A549 treated with AZD9567 at 1 μM for 4 hours (cell line): ENCODE measurements around the gene ZBTB32. TPM values are rescaled to one million over a fixed set of nuclear protein-coding genes. Genes with fewer than 3 reads are reported as not detected.

Experiments used
- total RNA-seq: library from RNA; stranded (reverse); fragments of 200-300 nt; extraction: Qiagen RNA extraction; gene quantifications from 5 replicates; pipeline ENCODE4 v1.2.3, GENCODE V29; 2022; ENCODE audit not compliant: insufficient read depth

Gene ZBTB32
- not detected in 5 replicates for total RNA-seq

DNA sequence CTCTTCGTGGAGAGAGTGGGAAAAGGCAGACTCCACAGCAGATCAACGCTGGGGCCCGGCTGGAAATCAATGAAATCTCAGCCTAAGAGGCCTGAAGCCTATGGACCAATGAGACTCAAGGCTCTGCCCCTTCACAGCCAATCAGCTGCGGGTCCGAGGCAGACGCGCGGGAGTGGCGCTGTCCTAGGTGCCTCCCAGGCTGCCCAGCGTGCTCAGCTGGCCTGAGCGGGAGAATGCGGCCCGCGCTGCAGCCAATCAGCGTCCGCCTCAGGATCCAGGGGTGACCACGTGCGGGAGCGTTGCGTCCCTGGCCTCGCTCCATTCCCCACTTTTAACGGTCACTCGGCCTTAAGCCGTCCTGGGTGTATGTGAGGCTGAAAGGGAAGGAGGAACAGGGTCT lies at the start of gene ZBTB32:
TSS of gene ZBTB32 (plus strand) at position 341 of the 400 bp plus-strand sequence. CDS start 10,069 bp downstream, outside the sequence.

GRCh38 chr19:35666251-35666913 lies 38.0 kb upstream of the ZBTB32 start, which contains the start of gene UPK1A:
UPK1A (plus strand) TSS chr19:35666517; CDS start chr19:35666813, 296 bp downstream.

DNA sequence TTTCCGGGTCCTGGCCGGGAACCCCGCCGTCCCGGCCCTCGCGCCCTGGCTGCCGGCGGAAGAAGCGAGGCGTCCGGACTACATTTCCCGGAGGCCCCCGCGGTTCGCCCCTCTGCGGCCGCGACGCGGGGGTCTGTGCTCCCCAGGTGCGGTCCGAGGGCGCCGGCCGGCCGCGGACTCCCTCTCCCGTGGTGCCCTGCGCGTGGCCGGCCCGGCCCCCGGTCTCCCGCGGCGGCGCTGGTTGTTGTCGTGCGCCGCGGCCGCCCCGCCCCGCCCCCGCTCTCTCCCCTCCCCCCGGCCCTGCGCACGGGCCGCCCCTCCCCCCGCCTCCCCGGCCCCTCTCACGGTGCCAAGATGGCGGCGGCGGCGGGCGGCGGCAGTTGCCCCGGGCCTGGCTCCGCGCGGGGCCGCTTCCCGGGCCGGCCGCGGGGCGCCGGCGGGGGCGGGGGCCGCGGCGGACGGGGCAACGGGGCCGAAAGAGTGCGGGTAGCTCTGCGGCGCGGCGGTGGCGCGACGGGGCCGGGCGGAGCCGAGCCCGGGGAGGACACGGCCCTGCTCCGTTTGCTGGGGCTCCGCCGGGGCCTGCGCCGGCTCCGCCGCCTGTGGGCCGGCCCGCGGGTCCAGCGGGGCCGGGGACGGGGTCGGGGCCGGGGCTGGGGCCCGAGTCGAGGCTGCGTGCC lies 13.4 kb downstream of the ZBTB32 start, which contains the start of gene KMT2B:
TSS of gene KMT2B (plus strand) at position 339 of the 680 bp plus-strand sequence. CDS start at position 355, 16 bp downstream.

DNA sequence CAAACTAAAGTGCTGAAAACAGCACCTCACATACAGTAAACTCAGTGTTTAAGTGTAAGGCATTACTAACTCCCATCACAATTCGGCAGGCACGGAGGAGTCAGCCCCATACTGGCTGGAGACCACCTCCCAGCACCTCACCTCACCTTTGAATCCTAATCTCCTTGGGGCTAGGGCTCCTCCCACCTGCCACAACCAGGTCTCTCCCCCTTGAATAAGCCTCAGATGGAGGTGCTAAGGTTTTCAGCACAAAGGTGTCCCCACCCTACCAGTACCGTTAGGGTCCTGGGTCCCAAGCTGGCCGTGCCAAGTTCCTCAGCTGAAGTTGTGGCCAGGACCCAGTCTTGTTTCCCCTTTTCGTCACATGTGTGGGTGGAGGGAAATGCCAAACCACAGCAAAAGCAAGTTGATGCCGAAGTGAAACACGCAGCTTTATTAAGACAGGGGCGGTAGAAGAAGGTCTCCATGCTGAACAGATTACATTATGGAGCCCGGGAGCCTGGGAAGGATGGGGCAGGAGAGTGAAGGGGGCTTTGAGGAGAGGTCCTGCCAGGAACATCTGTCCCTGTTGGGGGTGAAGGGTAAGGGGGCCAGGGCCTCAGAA lies 37.9 kb downstream of the ZBTB32 start, which contains the start of gene IGFLR1:
TSS of gene IGFLR1 (minus strand) at position 332 of the 604 bp plus-strand sequence. CDS start 1,272 bp downstream, outside the sequence.

DNA sequence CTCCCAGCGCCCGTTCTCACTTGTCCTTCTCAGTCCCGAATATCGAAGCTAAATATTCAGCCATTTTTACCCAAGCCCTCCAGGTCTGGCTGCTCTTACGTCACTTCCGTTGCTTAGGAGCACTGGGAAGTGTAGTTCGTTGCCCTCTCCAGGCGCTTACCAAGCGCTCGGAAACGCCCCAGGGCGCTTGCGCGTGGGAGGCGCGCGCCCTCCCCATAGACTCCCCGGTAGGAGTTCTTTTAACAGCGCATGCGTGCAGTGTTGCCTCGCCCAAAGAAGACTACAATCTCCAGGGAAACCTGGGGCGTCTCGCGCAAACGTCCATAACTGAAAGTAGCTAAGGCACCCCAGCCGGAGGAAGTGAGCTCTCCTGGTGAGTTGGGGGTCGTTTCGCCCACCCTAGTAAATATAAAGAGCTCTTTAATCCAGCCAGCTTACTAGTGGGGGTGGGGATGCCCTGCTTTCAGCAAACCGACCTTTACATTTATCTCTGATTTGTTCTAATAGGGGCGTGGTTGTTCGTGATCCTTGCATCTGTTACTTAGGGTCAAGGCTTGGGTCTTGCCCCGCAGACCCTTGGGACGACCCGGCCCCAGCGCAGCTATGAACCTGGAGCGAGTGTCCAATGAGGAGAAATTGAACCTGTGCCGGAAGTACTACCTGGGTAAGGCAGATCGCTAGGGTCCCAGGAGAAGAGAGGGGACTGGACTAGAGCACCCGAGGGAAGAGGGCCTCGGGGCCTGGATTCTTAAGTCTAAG lies 41.1 kb downstream of the ZBTB32 start, which contains the start of the genes PSENEN and U2AF1L4:
TSS of gene PSENEN (plus strand) at position 324 of the 759 bp plus-strand sequence. CDS start at position 604, 280 bp downstream.
TSS of gene U2AF1L4 (minus strand) at position 91 of the 759 bp plus-strand sequence. CDS start at position 64, 27 bp downstream.

GRCh38 chr19:35748106-35749020 lies 44.0 kb downstream of the ZBTB32 start, which contains the start of gene LIN37:
LIN37 (plus strand) TSS chr19:35748576; CDS start chr19:35748725, 149 bp downstream.

GRCh38 chr19:35756377-35757230 lies 52.2 kb downstream of the ZBTB32 start, which contains the start of gene HSPB6:
HSPB6 (minus strand) TSS chr19:35757029; CDS start chr19:35757008, 21 bp downstream.

GRCh38 chr19:35757749-35758608 lies 53.6 kb downstream of the ZBTB32 start, which contains the start of gene PROSER3:
PROSER3 (plus strand) TSS chr19:35758176; CDS start chr19:35758216, 40 bp downstream.

Other genes with a start within 250 kb of the ZBTB32 start
- not detected in 5 replicates for gene KRTDAP, start 214.1 kb upstream of the ZBTB32 start, total RNA-seq
- gene DMKN, start 190.9 kb upstream of the ZBTB32 start, total RNA-seq = 32.2 to 38.6 TPM (median 34.4 TPM) in 5 replicates
- gene SBSN, start 176.2 kb upstream of the ZBTB32 start, total RNA-seq = 1.9 to 3.2 TPM (median 2.6 TPM) in 5 replicates
- 0.10 to 0.15 TPM in 2 of 5 replicates, not detected in the others for gene GAPDHS, start 171.1 kb upstream of the ZBTB32 start, total RNA-seq
- 340 to 440 TPM (median 431 TPM) in 5 replicates for gene TMEM147, start 158.9 kb upstream of the ZBTB32 start, total RNA-seq
- 0.07 to 0.08 TPM in 2 of 5 replicates, not detected in the others for gene ATP4A, start 140.9 kb upstream of the ZBTB32 start, total RNA-seq
- not detected in 5 replicates for gene PMIS2, start 118.4 kb upstream of the ZBTB32 start, total RNA-seq
- 7.1 to 16.9 TPM (median 15.8 TPM) in 5 replicates for gene HAUS5, start 91.8 kb upstream of the ZBTB32 start, total RNA-seq
- gene RBM42, start 75.5 kb upstream of the ZBTB32 start, total RNA-seq = 134 to 209 TPM (median 196 TPM) in 5 replicates
- gene ETV2, start 62.8 kb upstream of the ZBTB32 start, total RNA-seq = 1.8 to 3.6 TPM (median 2.4 TPM) in 4 of 5 replicates, not detected in the other
- 1,345 to 2,265 TPM (median 1,386 TPM) in 5 replicates for gene COX6B1, start 56.2 kb upstream of the ZBTB32 start, total RNA-seq
- 0.75 to 1.1 TPM (median 0.86 TPM) in 4 of 5 replicates, not detected in the other for gene UPK1A, start 38.0 kb upstream of the ZBTB32 start, total RNA-seq
- 56.0 to 66.5 TPM (median 61.9 TPM) in 5 replicates for gene KMT2B, start 13.4 kb downstream of the ZBTB32 start, total RNA-seq
- gene IGFLR1, start 37.9 kb downstream of the ZBTB32 start, total RNA-seq = 12.6 to 17.0 TPM (median 12.9 TPM) in 5 replicates
- 14.5 to 26.3 TPM (median 25.6 TPM) in 5 replicates for gene U2AF1L4, start 40.9 kb downstream of the ZBTB32 start, total RNA-seq
- 259 to 313 TPM (median 277 TPM) in 5 replicates for gene PSENEN, start 41.1 kb downstream of the ZBTB32 start, total RNA-seq
- 22.9 to 57.3 TPM (median 27.5 TPM) in 5 replicates for gene LIN37, start 44.0 kb downstream of the ZBTB32 start, total RNA-seq
- 0.28 to 0.42 TPM (median 0.36 TPM) in 4 of 5 replicates, not detected in the other for gene HSPB6, start 52.5 kb downstream of the ZBTB32 start, total RNA-seq
- 23.3 to 34.4 TPM (median 28.2 TPM) in 5 replicates for gene PROSER3, start 53.6 kb downstream of the ZBTB32 start, total RNA-seq
- gene ARHGAP33, start 71.0 kb downstream of the ZBTB32 start, total RNA-seq = 5.6 to 17.7 TPM (median 8.4 TPM) in 5 replicates
- 0.22 to 0.40 TPM (median 0.32 TPM) in 4 of 5 replicates, not detected in the other for gene PRODH2, start 108.3 kb downstream of the ZBTB32 start, total RNA-seq
- 0.47 to 0.70 TPM (median 0.57 TPM) in 4 of 5 replicates, not detected in the other for gene NPHS1, start 147.9 kb downstream of the ZBTB32 start, total RNA-seq
- 0.39 to 0.61 TPM (median 0.49 TPM) in 4 of 5 replicates, not detected in the other for gene KIRREL2, start 152.4 kb downstream of the ZBTB32 start, total RNA-seq
- gene APLP1, start 164.0 kb downstream of the ZBTB32 start, total RNA-seq = 58.7 to 97.2 TPM (median 91.0 TPM) in 5 replicates
- gene NFKBID, start 196.0 kb downstream of the ZBTB32 start, total RNA-seq = 3.0 to 9.9 TPM (median 8.2 TPM) in 5 replicates
- gene HCST, start 198.0 kb downstream of the ZBTB32 start, total RNA-seq = 0.25 to 0.67 TPM (median 0.50 TPM) in 4 of 5 replicates, not detected in the other
- gene TYROBP, start 203.7 kb downstream of the ZBTB32 start, total RNA-seq = 0.17 TPM in 1 of 5 replicates, not detected in the others
- 14.2 to 23.4 TPM (median 21.3 TPM) in 5 replicates for gene LRFN3, start 231.8 kb downstream of the ZBTB32 start, total RNA-seq